Measurements from ENCODE around the gene ELMOD3.

DNA sequence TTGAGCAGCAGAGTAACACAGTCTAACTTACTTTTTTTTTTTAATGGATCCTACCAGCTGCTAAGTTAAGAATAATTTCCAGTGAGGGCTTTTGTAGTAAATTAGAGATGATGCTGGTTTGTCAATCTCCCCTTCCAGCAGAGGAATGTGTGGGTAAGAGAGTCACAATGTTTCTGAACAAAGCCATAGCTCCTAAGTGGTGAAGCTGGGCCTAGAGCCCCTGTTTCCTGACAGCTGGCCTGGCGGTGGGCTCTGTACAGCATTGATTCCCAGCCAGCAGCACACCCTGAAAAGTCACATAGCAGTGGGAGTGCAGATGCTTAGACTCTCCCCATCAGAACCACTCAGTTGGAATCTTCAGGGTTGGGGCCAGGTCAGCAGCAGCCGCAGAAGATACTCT, 31.2 kb downstream of the ELMOD3 start:
- TF ChIP-seq EP300 (IDR thresholded peaks at IDR 0.05), result no peak
- TF ChIP-seq, protein P1, sequence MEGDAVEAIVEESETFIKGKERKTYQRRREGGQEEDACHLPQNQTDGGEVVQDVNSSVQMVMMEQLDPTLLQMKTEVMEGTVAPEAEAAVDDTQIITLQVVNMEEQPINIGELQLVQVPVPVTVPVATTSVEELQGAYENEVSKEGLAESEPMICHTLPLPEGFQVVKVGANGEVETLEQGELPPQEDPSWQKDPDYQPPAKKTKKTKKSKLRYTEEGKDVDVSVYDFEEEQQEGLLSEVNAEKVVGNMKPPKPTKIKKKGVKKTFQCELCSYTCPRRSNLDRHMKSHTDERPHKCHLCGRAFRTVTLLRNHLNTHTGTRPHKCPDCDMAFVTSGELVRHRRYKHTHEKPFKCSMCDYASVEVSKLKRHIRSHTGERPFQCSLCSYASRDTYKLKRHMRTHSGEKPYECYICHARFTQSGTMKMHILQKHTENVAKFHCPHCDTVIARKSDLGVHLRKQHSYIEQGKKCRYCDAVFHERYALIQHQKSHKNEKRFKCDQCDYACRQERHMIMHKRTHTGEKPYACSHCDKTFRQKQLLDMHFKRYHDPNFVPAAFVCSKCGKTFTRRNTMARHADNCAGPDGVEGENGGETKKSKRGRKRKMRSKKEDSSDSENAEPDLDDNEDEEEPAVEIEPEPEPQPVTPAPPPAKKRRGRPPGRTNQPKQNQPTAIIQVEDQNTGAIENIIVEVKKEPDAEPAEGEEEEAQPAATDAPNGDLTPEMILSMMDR (IDR thresholded peaks at IDR 0.05), result no peak
- TF ChIP-seq POLR2A (IDR thresholded peaks at IDR 0.05; ENCODE audit: low read depth), result no peak
